Brain microvascular endothelial cell (primary cell): ENCODE results near the gene LMX1B.

Experiments
- DNase-seq: peaks from one replicate; pipeline ENCODE4 v3.0.0-alpha.2; 2020
- H3K27ac ChIP-seq: fragments of 250-450 bp; sonication (Bioruptor Pico); 2 replicates; pipeline ENCODE4 v1.5.1; 2020; ENCODE audit warnings: mild to moderate bottlenecking, moderate library complexity
- H3K27me3 ChIP-seq: fragments of 250-450 bp; sonication (Bioruptor Pico); replicated peaks from 2 replicates; pipeline ENCODE4 v1.5.1; 2020; ENCODE audit warnings: mild to moderate bottlenecking
- H3K36me3 ChIP-seq: fragments of 250-450 bp; sonication (Bioruptor Pico); replicated peaks from 2 replicates; pipeline ENCODE4 v1.5.1; 2020; ENCODE audit warnings: mild to moderate bottlenecking
- H3K4me3 ChIP-seq: 2 replicates; pipeline ENCODE4 v1.5.1; 2011; ENCODE audit warnings: low read depth, mild to moderate bottlenecking, control low read depth, low read length, moderate library complexity
- CTCF ChIP-seq: IDR thresholded peaks from 2 replicates; pipeline ENCODE4 v1.5.1; 2011; ENCODE audit warnings: low read depth, mild to moderate bottlenecking, moderate library complexity, low read length, control low read depth, inconsistent platforms; ENCODE audit errors: missing control alignments
- in situ Hi-C: cut with HindIII; loops from 2 replicates; pipeline ENCODE4 v1.10.0; 2017; ENCODE audit warnings: low sequenced_read_pairs, low pct_ligation_motif_present

Gene LMX1B

DNA sequence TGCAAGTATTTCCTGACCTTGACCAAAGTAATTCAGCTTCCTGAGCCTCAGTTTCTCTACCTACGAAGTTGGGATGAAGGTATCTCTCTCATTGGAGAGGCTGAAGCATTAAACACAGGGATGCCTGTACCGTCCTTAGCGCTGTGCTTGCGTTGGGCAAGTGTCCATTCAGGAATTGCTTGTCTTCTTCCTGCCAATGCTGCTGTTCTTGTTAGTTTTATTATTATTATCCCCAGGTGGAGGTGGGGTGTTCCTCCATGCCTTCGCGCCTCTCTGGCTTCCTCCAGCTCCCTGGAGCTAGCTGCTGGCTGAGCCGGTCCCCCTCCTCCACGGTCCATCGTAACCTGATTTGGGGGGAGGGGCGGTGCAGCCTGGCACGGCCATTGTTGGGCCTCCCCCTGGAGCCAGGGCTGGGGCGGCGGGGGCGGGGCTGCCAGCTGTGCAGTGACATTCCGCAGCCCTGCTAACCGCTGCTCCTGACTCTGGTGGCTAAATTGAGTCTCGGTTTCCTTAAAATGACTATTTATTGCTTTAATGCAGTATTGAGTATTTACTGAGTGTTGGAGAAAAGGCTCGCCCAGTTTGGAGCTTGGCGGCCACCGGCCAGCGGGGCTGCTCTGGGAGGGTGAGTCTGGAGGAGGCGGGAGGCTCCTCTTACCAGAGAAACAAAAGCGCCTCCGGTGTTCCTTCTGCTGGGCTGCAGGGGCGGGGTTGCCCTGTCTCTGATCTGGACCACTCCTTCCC is 51.3 kb downstream of the LMX1B start:
- in situ Hi-C loops, result no loop called here
- Histone ChIP-seq H3K27me3 (peaks cover 19% of the 10 kb centered on the region), H3K36me3 (no peaks in the 10 kb centered on the region), H3K27ac (no peak overlapping the region), H3K4me3 (no peak overlapping the region)
- no peak for TF ChIP-seq CTCF
- DNase-seq, result no peak

GRCh38 chr9:126665644-126666035 is 51.9 kb downstream of the LMX1B start:
- H3K36me3 ChIP-seq, result no peaks in the 10 kb centered on the region
- no peak overlapping the region for H3K27ac ChIP-seq
- TF ChIP-seq CTCF, result no peak
- H3K4me3 ChIP-seq, result no peak overlapping the region
- DNase-seq, result no peak
- H3K27me3 ChIP-seq, result peaks cover 24% of the 10 kb centered on the region
- in situ Hi-C loops, result no loop called here

DNA sequence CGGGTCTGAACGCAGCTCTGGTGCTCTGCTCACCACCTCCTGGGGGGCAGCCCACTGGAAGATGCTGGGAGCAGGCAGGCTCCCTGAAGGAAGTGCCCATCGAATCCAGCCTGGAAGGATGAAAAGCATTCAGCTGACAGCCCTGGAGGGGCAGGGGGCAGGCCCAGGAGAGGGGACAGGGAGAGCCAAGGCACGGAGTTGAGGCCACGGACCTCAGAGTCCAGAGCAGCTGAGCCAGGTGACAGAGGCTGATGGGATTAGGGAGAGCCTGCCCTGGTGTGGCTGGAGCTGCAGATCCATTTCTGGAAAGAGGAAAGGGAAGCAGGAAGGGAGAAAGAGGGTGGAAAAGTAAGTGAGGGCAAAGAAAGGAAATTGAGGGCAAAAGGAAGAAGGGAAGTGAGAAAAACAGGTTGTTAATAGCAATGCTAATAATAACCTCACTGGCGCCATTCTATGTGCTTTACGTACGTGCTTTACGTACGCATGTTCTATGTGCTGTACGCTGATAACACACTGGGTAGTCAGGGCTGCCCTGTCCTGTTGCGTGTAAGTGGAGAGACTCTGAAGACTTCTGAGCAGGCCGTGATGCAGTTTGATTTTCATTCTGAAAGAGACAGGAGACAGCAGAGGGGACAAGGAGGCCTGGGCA is 52.6 kb downstream of the LMX1B start:
- Histone ChIP-seq H3K36me3 (no peaks in the 10 kb centered on the region), H3K27me3 (peaks cover 25% of the 10 kb centered on the region), H3K27ac (no peak overlapping the region), H3K4me3 (no peak overlapping the region)
- DNase-seq, result no peak
- in situ Hi-C loops, result no loop called here
- no peak for TF ChIP-seq CTCF

DNA sequence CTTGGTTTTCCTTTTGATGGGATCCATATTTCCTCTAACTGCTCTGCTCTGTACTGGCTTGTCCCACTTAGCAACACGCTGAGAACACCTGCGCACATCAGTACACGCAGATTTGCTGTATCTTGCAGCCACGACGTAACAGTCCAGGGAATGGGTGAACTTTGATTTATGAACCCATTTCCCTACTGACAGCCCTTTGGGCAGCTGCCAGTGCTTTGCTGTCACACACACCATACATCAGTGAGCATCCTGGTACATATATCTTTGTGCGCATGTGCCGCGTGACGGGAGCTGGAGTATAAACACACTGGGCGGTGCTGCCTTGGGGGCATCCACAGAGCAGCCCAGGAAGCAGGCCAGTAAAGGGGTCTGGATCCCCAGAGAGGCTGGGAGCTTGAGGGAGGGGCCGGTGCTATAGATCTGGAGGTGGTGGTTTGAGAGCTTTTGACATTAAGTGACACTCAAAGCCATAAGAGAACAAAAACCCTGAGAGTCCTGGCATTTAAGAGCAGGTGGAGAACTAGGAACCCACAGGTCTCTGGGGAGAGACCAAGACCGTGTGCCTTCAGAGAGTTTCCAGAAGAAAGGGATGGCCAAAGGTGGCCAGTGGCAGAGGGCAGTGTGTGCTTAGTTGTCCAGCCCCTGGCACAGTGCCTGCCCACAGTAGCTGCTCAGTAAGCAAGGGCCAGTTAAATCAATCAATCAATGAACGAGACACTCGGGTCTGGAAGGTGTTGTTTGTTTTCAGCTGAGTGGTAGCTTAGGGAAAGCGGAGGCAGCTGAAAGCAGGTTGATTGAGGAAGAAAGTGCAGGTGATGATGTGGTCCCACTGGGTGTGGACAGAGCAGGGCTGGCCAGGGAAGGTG is 53.7 kb downstream of the LMX1B start:
- TF ChIP-seq CTCF, result no peak
- Histone ChIP-seq H3K36me3 (no peaks in the 10 kb centered on the region), H3K4me3 (no peak overlapping the region), H3K27me3 (peaks cover 34% of the 10 kb centered on the region), H3K27ac (no peak overlapping the region)
- in situ Hi-C loops, result no loop called here
- DNase-seq, result no peak

DNA sequence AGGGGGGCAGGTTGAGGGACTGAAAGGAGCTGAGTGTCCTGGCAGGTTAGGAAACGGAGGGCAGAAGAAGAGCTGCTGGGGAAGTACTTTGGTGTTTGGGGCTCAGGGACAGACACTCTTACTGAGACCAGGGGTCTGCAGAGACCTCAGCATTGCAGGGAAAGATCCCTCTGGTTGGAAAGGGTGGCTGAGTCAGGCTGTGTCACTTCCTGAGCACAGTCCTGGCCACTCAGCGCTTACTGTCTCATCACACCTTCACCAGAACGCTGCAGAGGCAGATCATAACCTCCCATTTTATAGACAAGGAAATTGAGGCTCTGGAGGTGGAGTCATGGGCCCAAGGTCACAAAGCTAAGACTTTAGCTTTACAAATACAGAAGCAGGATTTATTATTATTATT is 54.3 kb downstream of the LMX1B start:
- in situ Hi-C loops, result no loop called here
- Histone ChIP-seq H3K36me3 (no peaks in the 10 kb centered on the region), H3K27me3 (peaks cover 40% of the 10 kb centered on the region), H3K27ac (no peak overlapping the region), H3K4me3 (no peak overlapping the region)
- TF ChIP-seq CTCF, result no peak
- DNase-seq, result no peak
